Measurements from ENCODE around the gene TGFBR1. TPM values are rescaled to one million over a fixed set of nuclear protein-coding genes. Genes with fewer than 3 reads are reported as not detected.

Gene TGFBR1
- total RNA-seq, 1 donor from 2014 or later = 207 TPM

GRCh38 chr9:99169086-99169485 is 64.2 kb downstream of the TGFBR1 start:
- H3K9me3 Mint-ChIP-seq (ENCODE audit: unreplicated experiment) = peaks cover 21% of the 10 kb centered on the region
- no peak for DNase-seq
- H3K36me3 Mint-ChIP-seq (ENCODE audit: unreplicated experiment) = no peaks in the 10 kb centered on the region
- H3K27ac Mint-ChIP-seq (ENCODE audit: unreplicated experiment) = no peak overlapping the region
- peaks cover 54% of the 10 kb centered on the region for H3K4me1 Mint-ChIP-seq (ENCODE audit: low read depth, unreplicated experiment)
- no peak overlapping the region for H3K4me3 Mint-ChIP-seq (ENCODE audit: unreplicated experiment)
- TF ChIP-seq CTCF (IDR thresholded peaks at IDR 0.05; ENCODE audit: partially characterized antibody, unreplicated experiment) = no peak
- H3K27me3 Mint-ChIP-seq (ENCODE audit: unreplicated experiment) = peaks cover 18% of the 10 kb centered on the region

- peak overlapping the region; percentile 84 for H3K27ac Mint-ChIP-seq (ENCODE audit: unreplicated experiment)
Measured at GRCh38 chr9:99169982-99170761, 65.3 kb downstream of the TGFBR1 start.

DNA sequence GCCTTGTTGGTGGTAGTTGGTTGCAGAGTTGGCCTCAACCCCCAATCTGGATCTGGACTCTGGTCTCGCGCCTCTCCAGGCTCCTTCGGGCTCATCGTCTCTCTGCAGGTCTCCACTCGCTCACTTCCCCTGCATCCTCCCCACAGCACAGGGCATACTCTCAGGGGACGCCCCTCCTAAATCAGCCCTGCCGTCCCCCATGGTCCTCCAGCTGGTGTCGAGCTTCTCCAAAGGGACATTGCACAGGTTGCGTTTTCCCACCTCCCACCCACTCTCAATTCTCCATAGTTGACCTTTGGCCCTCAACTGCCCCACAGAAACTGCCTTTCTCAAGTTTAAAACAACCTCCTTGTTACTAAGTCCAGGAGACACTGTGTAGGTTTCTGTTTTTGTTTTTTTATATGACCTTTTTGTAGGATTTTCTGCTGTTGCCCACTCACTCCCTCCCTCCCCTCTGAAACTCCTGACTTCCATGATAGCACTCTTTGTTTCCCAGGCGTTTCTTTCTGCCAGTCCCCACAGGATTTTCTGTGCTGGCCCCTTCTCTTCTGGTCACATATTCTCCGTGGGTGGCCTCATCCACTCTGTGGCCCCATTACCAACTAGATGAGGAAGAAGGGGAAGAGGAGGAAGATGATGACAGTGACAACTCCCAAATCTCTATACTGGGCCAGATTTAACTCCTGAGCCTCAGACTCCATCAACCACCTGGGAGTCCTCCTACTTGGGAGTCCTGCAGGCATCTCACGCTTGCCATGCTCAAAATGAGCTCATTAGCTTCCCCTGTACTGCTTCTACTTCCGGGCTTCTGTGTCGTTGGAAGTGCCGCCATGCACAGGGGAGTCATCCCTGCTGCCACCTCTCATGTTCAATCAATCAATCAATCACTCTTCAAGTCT is 66.6 kb downstream of the TGFBR1 start:
- H3K27me3 Mint-ChIP-seq (ENCODE audit: unreplicated experiment) = peaks cover 20% of the 10 kb centered on the region
- H3K27ac Mint-ChIP-seq (ENCODE audit: unreplicated experiment) = peak overlapping the region; percentile 84
- peaks cover 21% of the 10 kb centered on the region for H3K9me3 Mint-ChIP-seq (ENCODE audit: unreplicated experiment)
- no peak for TF ChIP-seq CTCF (IDR thresholded peaks at IDR 0.05; ENCODE audit: partially characterized antibody, unreplicated experiment)
- H3K4me1 Mint-ChIP-seq (ENCODE audit: low read depth, unreplicated experiment) = peaks cover 65% of the 10 kb centered on the region
- H3K4me3 Mint-ChIP-seq (ENCODE audit: unreplicated experiment) = peak overlapping the region; percentile 72
- DNase-seq = no peak
- H3K36me3 Mint-ChIP-seq (ENCODE audit: unreplicated experiment) = no peaks in the 10 kb centered on the region

More at GRCh38 chr9:99169982-99170761, 65.3 kb downstream of the TGFBR1 start:
- no peaks in the 10 kb centered on the region for H3K36me3 Mint-ChIP-seq (ENCODE audit: unreplicated experiment)
- peak; percentile 51 for TF ChIP-seq CTCF (IDR thresholded peaks at IDR 0.05; ENCODE audit: partially characterized antibody, unreplicated experiment)
- H3K27me3 Mint-ChIP-seq (ENCODE audit: unreplicated experiment) = peaks cover 20% of the 10 kb centered on the region
- DNase-seq = peak; percentile 73
- H3K4me1 Mint-ChIP-seq (ENCODE audit: low read depth, unreplicated experiment) = peaks cover 60% of the 10 kb centered on the region
- H3K4me3 Mint-ChIP-seq (ENCODE audit: unreplicated experiment) = peak overlapping the region; percentile 72
- peaks cover 21% of the 10 kb centered on the region for H3K9me3 Mint-ChIP-seq (ENCODE audit: unreplicated experiment)

DNA sequence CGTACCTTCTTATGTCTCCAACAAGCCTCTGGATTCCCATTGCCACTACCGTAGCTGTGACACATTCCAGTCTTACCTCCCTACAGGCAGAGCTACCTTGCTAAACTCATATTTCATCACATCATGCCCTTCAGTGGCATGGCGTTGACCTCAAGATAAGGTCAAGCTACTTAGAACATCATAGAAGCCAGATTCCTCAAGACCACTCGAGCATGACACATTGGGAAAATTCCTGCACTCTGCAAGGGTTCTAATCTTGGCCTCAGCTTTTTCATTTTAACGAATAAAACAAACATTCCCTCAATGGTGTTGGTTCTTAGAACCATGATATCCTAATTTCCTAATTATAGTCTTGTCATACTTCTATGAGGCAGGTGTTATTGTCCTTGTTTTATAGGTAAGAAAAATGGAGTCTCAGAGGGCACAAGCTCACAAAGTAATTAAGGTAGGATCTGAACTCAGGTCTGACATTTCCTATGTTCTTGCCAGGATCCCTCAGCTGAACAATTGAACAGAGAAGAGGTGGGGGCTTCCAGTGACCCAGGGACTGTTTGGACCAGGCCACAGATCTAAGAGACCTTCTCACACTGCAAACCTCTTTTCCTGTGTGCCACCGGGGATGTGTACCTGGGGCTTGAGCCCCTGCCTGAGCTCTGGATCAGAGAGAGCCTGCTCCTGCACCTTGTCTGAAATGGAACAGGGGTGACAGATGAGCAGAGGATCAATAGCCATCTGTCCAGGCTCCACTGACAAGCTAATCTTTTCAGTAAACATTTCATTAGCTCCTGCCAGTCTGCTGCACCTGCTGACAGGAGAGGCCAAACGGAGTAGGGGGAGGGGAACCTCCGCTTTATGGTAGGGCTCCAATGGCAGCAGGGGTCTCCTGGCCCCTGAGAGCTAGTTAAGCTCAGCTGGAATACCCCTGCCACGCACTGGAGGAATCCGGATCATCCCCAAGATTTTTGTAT is 67.5 kb downstream of the TGFBR1 start:
- DNase-seq = peak; percentile 81
- no peaks in the 10 kb centered on the region for H3K36me3 Mint-ChIP-seq (ENCODE audit: unreplicated experiment)

More for the DNA sequence above, 67.5 kb downstream of the TGFBR1 start:
- H3K4me1 Mint-ChIP-seq (ENCODE audit: low read depth, unreplicated experiment) = peaks cover 70% of the 10 kb centered on the region
- H3K27me3 Mint-ChIP-seq (ENCODE audit: unreplicated experiment) = peaks cover 20% of the 10 kb centered on the region
- H3K4me3 Mint-ChIP-seq (ENCODE audit: unreplicated experiment) = peak overlapping the region; percentile 72
- H3K9me3 Mint-ChIP-seq (ENCODE audit: unreplicated experiment) = peaks cover 21% of the 10 kb centered on the region
- no peak for TF ChIP-seq CTCF (IDR thresholded peaks at IDR 0.05; ENCODE audit: partially characterized antibody, unreplicated experiment)
- peak overlapping the region; percentile 84 for H3K27ac Mint-ChIP-seq (ENCODE audit: unreplicated experiment)

Measured in glutamatergic neuron (in vitro differentiated cells).